AG04449 (cell line): Measurements from ENCODE around the gene SGMS1.
"Not testable (repeated sequence)": the region's sequence is repeated elsewhere in the genome, so short reads cannot be mapped to it uniquely, and the experiment has no call there.

Experiments used
- CTCF ChIA-PET: fragments of 350-600 bp; formaldehyde crosslinking; extraction: SDS; loops from one replicate; lab custom pipeline; 2021; ENCODE audit warnings: antibody characterized with exemption; lab: Yijun Ruan, JAX
- POLR2A ChIA-PET: fragments of 400-600, 350-600 bp; formaldehyde crosslinking; extraction: SDS; loops from one replicate; lab custom pipeline; 2020; ENCODE audit warnings: antibody characterized with exemption, inconsistent platforms; lab: Yijun Ruan, JAX
- DNase-seq: peaks from one replicate; pipeline ENCODE4 v3.0.0-alpha.2; 2010; ENCODE audit warnings: low read depth, low spot score
- H3K4me3 ChIP-seq: 2 replicates; pipeline ENCODE4 v1.5.1; 2011; ENCODE audit warnings: low read depth, mild to moderate bottlenecking, control low read depth, low read length
- CTCF ChIP-seq: IDR thresholded peaks from one replicate; pipeline ENCODE4 v1.5.1; 2011; ENCODE audit warnings: mild to moderate bottlenecking, moderate library complexity, low read length, control low read depth, inconsistent platforms; ENCODE audit not compliant: insufficient read depth; ENCODE audit errors: missing control alignments

SGMS1 gene

DNA sequence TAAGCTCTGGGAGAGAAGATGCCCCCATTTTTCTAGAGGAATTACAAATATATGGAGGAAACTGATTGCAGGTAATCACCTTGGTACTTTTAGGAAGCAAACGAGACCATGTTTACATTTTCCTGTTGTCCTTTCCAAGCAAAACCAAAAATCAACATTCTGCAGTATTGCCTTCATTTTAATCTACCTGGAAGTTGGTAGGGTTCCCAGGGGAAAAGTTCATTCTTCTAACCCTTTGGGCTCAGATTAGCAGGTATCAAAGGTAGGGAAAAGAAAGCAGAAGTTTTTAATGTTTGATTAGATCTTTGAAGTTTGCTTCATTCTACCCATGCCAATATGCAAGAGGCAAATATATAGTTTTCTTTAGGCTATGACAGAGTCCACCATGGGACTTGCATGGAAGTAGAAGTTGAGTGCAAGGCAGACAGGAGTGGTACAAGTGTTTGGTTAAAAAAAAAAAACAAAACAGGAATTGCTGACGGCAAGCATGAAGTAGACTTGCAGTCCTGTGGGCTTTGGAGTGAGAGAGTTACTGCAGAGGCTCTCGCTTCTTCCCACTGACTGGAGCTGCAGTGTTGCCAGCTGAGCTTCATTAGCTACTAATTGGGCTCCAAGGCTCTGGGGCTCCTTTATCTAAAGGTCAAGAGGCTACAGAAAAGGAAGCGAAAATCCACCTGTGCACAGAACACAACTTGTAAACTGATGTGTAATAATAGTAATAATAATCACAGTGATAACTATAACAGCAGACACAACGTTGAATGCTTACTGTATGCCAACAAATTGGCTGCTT lies 343.5 kb downstream of the SGMS1 start:
- CTCF ChIA-PET: no interaction called here
- POLR2A ChIA-PET: no interaction called here
- H3K4me3 ChIP-seq: no peak overlapping the region
- DNase-seq: no peak
- TF ChIP-seq CTCF: no peak

DNA sequence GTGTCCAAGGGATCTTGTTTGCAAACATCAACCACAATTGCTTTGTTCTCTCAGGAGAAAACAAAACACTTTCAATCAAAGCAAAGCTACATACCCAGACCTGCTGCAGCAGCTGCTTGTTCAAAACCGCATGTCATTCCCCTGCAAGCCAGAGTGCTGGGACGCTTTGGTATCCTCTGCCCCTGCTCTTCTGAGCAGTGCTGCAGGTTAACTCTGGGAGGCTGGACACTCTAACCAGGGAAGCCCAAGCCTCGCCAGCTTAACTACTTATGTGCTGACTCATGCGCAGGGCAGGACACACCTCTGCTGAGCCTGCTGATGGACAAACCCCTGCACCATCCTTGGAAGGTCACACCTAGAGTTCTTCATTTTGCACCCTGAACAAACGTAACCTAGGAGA lies 344.3 kb downstream of the SGMS1 start:
- no peak for DNase-seq

GRCh38 chr10:50275650-50276235 lies 348.0 kb downstream of the SGMS1 start:
- no peak overlapping the region for H3K4me3 ChIP-seq
- ChIA-PET POLR2A (no interaction called here), CTCF (interaction anchor here (0.7 to 2.0 kb wide), 12 partner anchors 14 to 1619 kb away, joined by 3 to 8 read pairs (median 4); no protein-coding TSS in a partner anchor)
- TF ChIP-seq CTCF: peak; percentile 56
- DNase-seq: no peak

More for the DNA sequence above, 344.3 kb downstream of the SGMS1 start:
- no peak for TF ChIP-seq CTCF
- CTCF ChIA-PET: no interaction called here
- no peak overlapping the region for H3K4me3 ChIP-seq
- POLR2A ChIA-PET: no interaction called here

GRCh38 chr10:50272531-50272930 lies 351.2 kb downstream of the SGMS1 start:
- TF ChIP-seq CTCF: no peak
- DNase-seq: no peak
- POLR2A ChIA-PET: no interaction called here
- CTCF ChIA-PET: no interaction called here
- no peak overlapping the region for H3K4me3 ChIP-seq

- TF ChIP-seq CTCF: no peak
- H3K4me3 ChIP-seq: no peak overlapping the region
Measured at GRCh38 chr10:50271564-50272250, 352.0 kb downstream of the SGMS1 start.

GRCh38 chr10:50267877-50268276 lies 355.9 kb downstream of the SGMS1 start:
- CTCF ChIA-PET, DNase-seq, H3K4me3 ChIP-seq, POLR2A ChIA-PET: not testable (repeated sequence)

More at GRCh38 chr10:50271564-50272250, 352.0 kb downstream of the SGMS1 start:
- ChIA-PET POLR2A (no interaction called here), CTCF (no interaction called here)
- DNase-seq: no peak

GRCh38 chr10:50262625-50263024 lies 361.1 kb downstream of the SGMS1 start:
- DNase-seq, H3K4me3 ChIP-seq, POLR2A ChIA-PET: not testable (repeated sequence)
- CTCF ChIA-PET: interaction anchor here (1.2 kb wide), 1 partner anchor 13 kb away, joined by 5 read pairs; no protein-coding TSS in a partner anchor
